ENCODE measurements around the gene SERPINA10. TPM values are rescaled to one million over a fixed set of nuclear protein-coding genes. Genes with fewer than 3 reads are reported as not detected.

SERPINA10 gene
- total RNA-seq, 1 donor from 2014 or later: not detected

DNA sequence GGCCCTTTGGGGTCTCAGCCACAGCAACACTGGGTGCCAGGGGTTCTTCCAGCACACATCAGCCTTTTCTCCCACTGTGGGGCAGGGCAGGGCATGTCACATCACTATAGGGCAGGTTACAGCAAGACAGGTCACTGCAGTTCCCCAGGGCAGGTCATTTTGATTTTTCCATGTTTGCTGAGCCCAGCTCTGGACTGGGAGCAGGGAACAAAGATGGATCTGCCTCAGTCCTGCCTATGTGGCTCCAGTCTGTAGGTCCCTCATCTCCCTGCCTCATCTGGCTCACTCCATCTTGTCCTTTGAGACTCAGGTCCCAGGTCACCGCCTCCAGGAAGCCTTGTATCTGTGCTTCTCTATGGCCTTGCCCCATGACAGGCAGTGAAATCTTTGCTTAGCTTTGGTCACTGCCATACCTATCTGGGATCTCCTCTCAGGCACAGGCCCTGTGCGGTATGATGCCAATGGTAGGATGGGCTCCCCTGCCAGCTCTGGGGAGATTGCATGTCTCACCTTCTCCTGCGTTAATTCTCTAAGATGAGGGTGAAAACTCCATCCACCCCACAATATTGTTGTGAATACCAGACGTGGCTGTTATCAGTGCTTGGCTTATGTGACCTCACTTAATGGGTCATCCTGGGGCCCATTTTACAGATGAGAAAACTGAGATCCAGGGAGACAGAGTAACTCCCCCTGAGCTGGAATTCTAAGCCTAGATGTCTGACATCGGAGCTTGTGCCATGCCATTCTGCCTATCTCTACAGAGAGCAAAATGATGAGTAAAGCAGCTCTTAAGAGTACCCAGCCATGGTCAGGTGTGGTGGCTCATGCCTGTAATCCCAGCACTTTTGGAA, 28.6 kb upstream of the SERPINA10 start:
- Histone ChIP-seq H3K27me3 (no peaks in the 10 kb centered on the region), H3K36me3 (no peaks in the 10 kb centered on the region), H3K4me3 (no peak overlapping the region), H3K27ac (peak overlapping the region; percentile 68), H3K4me1 (peaks cover 4% of the 10 kb centered on the region), H3K9me3 (no peaks in the 10 kb centered on the region)
- TF ChIP-seq POLR2A (IDR thresholded peaks at IDR 0.05): no peak
- TF ChIP-seq, protein P1, sequence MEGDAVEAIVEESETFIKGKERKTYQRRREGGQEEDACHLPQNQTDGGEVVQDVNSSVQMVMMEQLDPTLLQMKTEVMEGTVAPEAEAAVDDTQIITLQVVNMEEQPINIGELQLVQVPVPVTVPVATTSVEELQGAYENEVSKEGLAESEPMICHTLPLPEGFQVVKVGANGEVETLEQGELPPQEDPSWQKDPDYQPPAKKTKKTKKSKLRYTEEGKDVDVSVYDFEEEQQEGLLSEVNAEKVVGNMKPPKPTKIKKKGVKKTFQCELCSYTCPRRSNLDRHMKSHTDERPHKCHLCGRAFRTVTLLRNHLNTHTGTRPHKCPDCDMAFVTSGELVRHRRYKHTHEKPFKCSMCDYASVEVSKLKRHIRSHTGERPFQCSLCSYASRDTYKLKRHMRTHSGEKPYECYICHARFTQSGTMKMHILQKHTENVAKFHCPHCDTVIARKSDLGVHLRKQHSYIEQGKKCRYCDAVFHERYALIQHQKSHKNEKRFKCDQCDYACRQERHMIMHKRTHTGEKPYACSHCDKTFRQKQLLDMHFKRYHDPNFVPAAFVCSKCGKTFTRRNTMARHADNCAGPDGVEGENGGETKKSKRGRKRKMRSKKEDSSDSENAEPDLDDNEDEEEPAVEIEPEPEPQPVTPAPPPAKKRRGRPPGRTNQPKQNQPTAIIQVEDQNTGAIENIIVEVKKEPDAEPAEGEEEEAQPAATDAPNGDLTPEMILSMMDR (IDR thresholded peaks at IDR 0.05): no peak
- TF ChIP-seq POLR2AphosphoS5 (IDR thresholded peaks at IDR 0.05; ENCODE audit: insufficient read depth in 1 of 2, low read depth in 1 of 2): no peak
- no peak for DNase-seq (ENCODE audit: extremely low spot score in 2 of 2)
- intact Hi-C loops (cut with DNase I): no loop called here

DNA sequence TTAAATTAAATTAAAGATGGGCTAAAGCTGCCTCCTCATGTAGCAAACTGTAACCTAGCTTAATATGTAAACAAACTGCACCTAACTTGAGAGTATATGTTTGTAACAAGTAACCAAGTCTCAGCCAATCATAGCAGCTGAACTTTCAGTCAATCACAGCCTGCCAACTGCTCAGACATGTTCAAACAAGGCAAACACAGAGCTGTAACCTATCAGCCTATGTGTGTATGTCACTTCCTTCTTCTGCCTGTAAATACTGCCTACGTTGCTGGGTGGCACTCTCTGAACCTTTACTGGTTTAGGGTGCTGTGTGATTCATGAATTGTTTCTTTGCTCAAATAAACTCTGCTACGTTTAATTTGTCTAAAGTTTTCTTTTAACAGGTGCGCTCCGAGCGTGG, 27.2 kb upstream of the SERPINA10 start:
- no peaks in the 10 kb centered on the region for H3K9me3 ChIP-seq
- TF ChIP-seq POLR2AphosphoS5 (IDR thresholded peaks at IDR 0.05; ENCODE audit: insufficient read depth in 1 of 2, low read depth in 1 of 2) (peak in 1 of 2 donors; percentile 81), POLR2A (IDR thresholded peaks at IDR 0.05) (no peak)
- TF ChIP-seq, protein P1 (IDR thresholded peaks at IDR 0.05): no peak
- H3K36me3 ChIP-seq: no peaks in the 10 kb centered on the region
- H3K27me3 ChIP-seq: no peaks in the 10 kb centered on the region
- H3K4me3 ChIP-seq: no peak overlapping the region
- H3K27ac ChIP-seq: peak overlapping the region; percentile 68
- H3K4me1 ChIP-seq: peaks cover 7% of the 10 kb centered on the region
- intact Hi-C loops (cut with DNase I): no loop called here
- no peak for DNase-seq (ENCODE audit: extremely low spot score in 2 of 2)

DNA sequence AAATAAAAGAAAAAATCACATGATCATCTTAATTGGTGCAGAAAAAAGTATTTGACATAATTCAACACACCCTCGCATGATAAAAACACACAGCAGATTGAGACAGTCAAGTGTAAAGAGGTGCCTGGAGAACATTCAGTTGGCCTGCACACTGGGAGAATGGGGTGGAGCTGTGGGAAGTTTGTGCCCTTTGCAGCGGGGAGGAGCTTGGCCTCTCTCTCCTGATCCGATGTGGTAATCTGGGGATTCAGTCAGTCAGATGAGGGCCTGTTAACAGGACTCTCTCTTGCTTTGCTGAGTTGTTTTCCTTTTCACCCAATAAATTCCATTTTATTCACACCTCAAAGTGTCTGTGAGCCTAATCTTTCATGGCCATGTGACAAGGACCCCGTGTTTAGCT, 24.2 kb upstream of the SERPINA10 start:
- intact Hi-C loops (cut with DNase I): no loop called here
- H3K27ac ChIP-seq: peak overlapping the region; percentile 78

DNA sequence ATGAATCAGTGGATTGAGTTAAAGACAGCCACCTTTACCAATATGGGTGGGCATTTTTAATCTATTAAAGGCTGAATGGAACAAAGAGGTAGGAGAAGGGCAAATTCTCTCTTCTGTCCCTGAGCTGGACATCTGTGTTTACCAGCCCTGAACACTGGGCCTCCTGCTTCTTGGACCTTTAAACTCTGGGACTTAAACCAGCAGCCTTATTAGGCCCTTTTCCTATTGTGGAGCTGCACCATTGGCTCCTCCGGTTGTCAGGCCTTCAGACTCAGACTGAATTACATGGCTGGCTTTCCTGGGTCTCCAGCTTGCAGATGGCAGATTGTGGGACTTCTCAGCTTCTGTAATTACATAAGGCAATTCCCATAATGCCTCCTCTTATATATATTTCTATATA, 23.6 kb upstream of the SERPINA10 start:
- Histone ChIP-seq H3K27me3 (no peaks in the 10 kb centered on the region), H3K4me1 (peaks cover 19% of the 10 kb centered on the region), H3K36me3 (no peaks in the 10 kb centered on the region), H3K27ac (peak overlapping the region; percentile 78), H3K4me3 (no peak overlapping the region), H3K9me3 (no peaks in the 10 kb centered on the region)
- DNase-seq (ENCODE audit: extremely low spot score in 2 of 2): peak in 1 of 2 donors; percentile 72
- TF ChIP-seq POLR2AphosphoS5 (IDR thresholded peaks at IDR 0.05; ENCODE audit: insufficient read depth in 1 of 2, low read depth in 1 of 2) (no peak), POLR2A (IDR thresholded peaks at IDR 0.05) (no peak)
- TF ChIP-seq, protein P1 (IDR thresholded peaks at IDR 0.05): no peak
- intact Hi-C loops (cut with DNase I): no loop called here

More for the DNA sequence above, 24.2 kb upstream of the SERPINA10 start:
- no peaks in the 10 kb centered on the region for H3K36me3 ChIP-seq
- H3K9me3 ChIP-seq: no peaks in the 10 kb centered on the region
- no peak overlapping the region for H3K4me3 ChIP-seq
- DNase-seq (ENCODE audit: extremely low spot score in 2 of 2): peak in 1 of 2 donors; percentile 86
- H3K27me3 ChIP-seq: no peaks in the 10 kb centered on the region
- TF ChIP-seq POLR2AphosphoS5 (IDR thresholded peaks at IDR 0.05; ENCODE audit: insufficient read depth in 1 of 2, low read depth in 1 of 2): peak; percentile 19 to 66
- TF ChIP-seq, protein P1 (IDR thresholded peaks at IDR 0.05): no peak
- H3K4me1 ChIP-seq: peaks cover 19% of the 10 kb centered on the region

DNA sequence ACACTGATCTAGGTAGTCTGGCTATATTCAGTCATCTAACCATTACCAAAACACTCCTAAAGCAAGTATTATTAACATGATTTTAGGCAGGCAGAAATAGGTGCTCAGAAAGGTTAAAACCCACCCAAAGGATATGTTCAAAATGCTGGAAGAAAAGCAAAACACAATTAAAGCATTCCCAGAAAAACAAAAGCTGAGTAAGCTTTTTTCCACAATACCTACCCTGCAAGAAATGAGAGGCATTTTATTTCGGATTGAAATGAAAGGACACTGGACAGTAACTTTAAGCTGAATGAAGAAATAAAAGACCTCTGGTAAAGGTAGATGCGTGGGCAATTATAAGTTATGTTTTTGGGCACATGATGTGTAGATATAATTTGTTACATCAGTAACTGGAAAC, 21.8 kb upstream of the SERPINA10 start:
- TF ChIP-seq, protein P1 (IDR thresholded peaks at IDR 0.05): no peak
- no peak for TF ChIP-seq POLR2AphosphoS5 (IDR thresholded peaks at IDR 0.05; ENCODE audit: insufficient read depth in 1 of 2, low read depth in 1 of 2)
- TF ChIP-seq POLR2A (IDR thresholded peaks at IDR 0.05): no peak
- Histone ChIP-seq H3K4me1 (peaks cover 19% of the 10 kb centered on the region), H3K36me3 (no peaks in the 10 kb centered on the region), H3K9me3 (no peaks in the 10 kb centered on the region), H3K4me3 (no peak overlapping the region), H3K27me3 (no peaks in the 10 kb centered on the region), H3K27ac (no peak overlapping the region)
- no peak for DNase-seq (ENCODE audit: extremely low spot score in 2 of 2)
- intact Hi-C loops (cut with DNase I): no loop called here
